ENCODE measurements around the gene TMEM245. TPM values are rescaled to one million over a fixed set of nuclear protein-coding genes. Genes with fewer than 3 reads are reported as not detected.
A peak's percentile ranks its signal among the peaks of the same experiment; 100 is the strongest.
"Not testable (repeated sequence)": the region's sequence is repeated elsewhere in the genome, so short reads cannot be mapped to it uniquely, and the experiment has no call there.

The TMEM245 gene
- total RNA-seq, 2 experiments from 2014 or later: 23.3 to 26.7 TPM

GRCh38 chr9:108973895-108974294, 145.9 kb downstream of the TMEM245 start:
- TF ChIP-seq CTCF (IDR thresholded peaks at IDR 0.05): no peak
- DNase-seq (no peak), ATAC-seq (no peak)
- H3K4me3 Mint-ChIP-seq: no peak overlapping the region
- no peaks in the 10 kb centered on the region for H3K27me3 Mint-ChIP-seq
- H3K9me3 Mint-ChIP-seq: peaks cover 7% of the 10 kb centered on the region
- intact Hi-C loops (cut with micrococcal nuclease): no loop called here
- H3K4me1 Mint-ChIP-seq (ENCODE audit: low read depth): no peaks in the 10 kb centered on the region
- H3K36me3 Mint-ChIP-seq (ENCODE audit: low read depth): peaks cover 18% of the 10 kb centered on the region
- no peak overlapping the region for H3K27ac Mint-ChIP-seq
- ChIA-PET POLR2A (no interaction called here), CTCF (no interaction called here)

- H3K4me1 Mint-ChIP-seq (ENCODE audit: low read depth): no peaks in the 10 kb centered on the region
- H3K27me3 Mint-ChIP-seq: no peaks in the 10 kb centered on the region
- peaks cover 7% of the 10 kb centered on the region for H3K9me3 Mint-ChIP-seq
- intact Hi-C loops (cut with micrococcal nuclease): no loop called here
- POLR2A ChIA-PET: no interaction called here
- no peak for DNase-seq
- no peak overlapping the region for H3K27ac Mint-ChIP-seq
- H3K36me3 Mint-ChIP-seq (ENCODE audit: low read depth): peaks cover 14% of the 10 kb centered on the region
- TF ChIP-seq CTCF (IDR thresholded peaks at IDR 0.05): no peak
- CTCF ChIA-PET: no interaction called here
- no peak for ATAC-seq
- H3K4me3 Mint-ChIP-seq: no peak overlapping the region
Observed at GRCh38 chr9:108972626-108973209, 147.0 kb downstream of the TMEM245 start.

GRCh38 chr9:108972186-108972585, 147.6 kb downstream of the TMEM245 start:
- CTCF ChIA-PET: no interaction called here
- DNase-seq (no peak), ATAC-seq (no peak)
- Mint-ChIP-seq H3K9me3 (peaks cover 7% of the 10 kb centered on the region), H3K36me3 (ENCODE audit: low read depth) (peaks cover 11% of the 10 kb centered on the region), H3K4me1 (ENCODE audit: low read depth) (no peaks in the 10 kb centered on the region), H3K4me3 (no peak overlapping the region), H3K27me3 (no peaks in the 10 kb centered on the region), H3K27ac (no peak overlapping the region)
- POLR2A ChIA-PET: no interaction called here
- TF ChIP-seq CTCF (IDR thresholded peaks at IDR 0.05): no peak
- intact Hi-C loops (cut with micrococcal nuclease): no loop called here

- H3K27me3 Mint-ChIP-seq; H3K27ac Mint-ChIP-seq; H3K4me1 Mint-ChIP-seq (ENCODE audit: low read depth); POLR2A ChIA-PET; ATAC-seq; H3K9me3 Mint-ChIP-seq; H3K4me3 Mint-ChIP-seq; intact Hi-C loops (cut with micrococcal nuclease); DNase-seq: not testable (repeated sequence)
- H3K36me3 Mint-ChIP-seq (ENCODE audit: low read depth): peaks cover 11% of the 10 kb centered on the region
- CTCF ChIA-PET: interaction anchor here (0.8 to 1.5 kb wide), 2 partner anchors 12 to 57 kb away, joined by 3 read pairs; no protein-coding TSS in a partner anchor
Observed at GRCh38 chr9:108971392-108971791, 148.4 kb downstream of the TMEM245 start.

GRCh38 chr9:108967916-108968315, 151.8 kb downstream of the TMEM245 start:
- POLR2A ChIA-PET: no interaction called here
- intact Hi-C loops (cut with micrococcal nuclease): no loop called here

More at GRCh38 chr9:108967916-108968315, 151.8 kb downstream of the TMEM245 start:
- Mint-ChIP-seq H3K27ac (no peak overlapping the region), H3K9me3 (peaks cover 7% of the 10 kb centered on the region), H3K4me3 (no peak overlapping the region), H3K27me3 (no peaks in the 10 kb centered on the region), H3K36me3 (ENCODE audit: low read depth) (peaks cover 11% of the 10 kb centered on the region), H3K4me1 (ENCODE audit: low read depth) (no peaks in the 10 kb centered on the region)
- DNase-seq: no peak
- TF ChIP-seq CTCF (IDR thresholded peaks at IDR 0.05): no peak
- ATAC-seq: no peak
- CTCF ChIA-PET: no interaction called here

Small RNAs within 50 kb of the gene (microRNA-seq; reads per million reads assigned to microRNA genes)
- gene MIR32 (ENCODE audit: borderline microRNAs expressed, borderline replicate concordance): 277 reads per million, percentile 79 among the genes with 10 or more reads in this experiment

Other genes starting within 250 kb of the TMEM245 start
- gene ELP1, start 185.8 kb downstream of the TMEM245 start, total RNA-seq: 10 to 100 TPM; 25.9 to 28.7 TPM
- 1 to 10 TPM; 7.9 to 8.9 TPM for gene ABITRAM, start 185.5 kb downstream of the TMEM245 start, total RNA-seq
- 10 to 100 TPM; 24.1 to 26.0 TPM for gene CTNNAL1, start 106.4 kb downstream of the TMEM245 start, total RNA-seq
- not detected for gene FRRS1L, start 47.3 kb upstream of the TMEM245 start, total RNA-seq
- under 1 TPM; 0.34 TPM for gene EPB41L4B, start 201.1 kb upstream of the TMEM245 start, total RNA-seq